ENCODE measurements around the gene C11orf16.
A peak's percentile ranks its signal among the peaks of the same experiment; 100 is the strongest.

The C11orf16 gene

DNA sequence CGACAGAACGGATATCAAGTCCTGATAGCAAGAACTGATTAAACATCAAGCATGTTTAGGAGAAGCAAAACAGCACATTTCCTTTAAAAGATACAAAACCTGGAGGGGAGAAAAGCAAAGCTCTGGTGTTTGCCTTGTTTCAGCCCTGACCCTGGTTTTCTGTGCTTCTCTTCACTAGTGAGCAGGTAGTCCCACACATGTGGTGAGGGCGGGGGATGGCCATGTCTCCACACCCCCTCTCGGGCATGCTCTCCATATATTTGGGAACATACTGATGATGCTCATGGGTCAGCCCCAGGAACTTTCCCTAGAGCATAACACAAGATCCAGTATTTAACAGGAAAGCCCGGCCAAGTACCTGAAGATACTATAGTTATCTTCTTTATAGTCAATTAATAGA is 10.1 kb downstream of the C11orf16 start:
- DNase-seq (ENCODE audit: low spot score) (no peak), ATAC-seq (ENCODE audit: low read depth) (no peak)
- Histone ChIP-seq H3K27ac (ENCODE audit: poor library complexity, severe bottlenecking) (peak overlapping the region; percentile 41), H3K27me3 (ENCODE audit: insufficient read depth, poor library complexity, severe bottlenecking) (no peaks in the 10 kb centered on the region), H3K9me3 (ENCODE audit: severe bottlenecking) (no peaks in the 10 kb centered on the region), H3K4me3 (ENCODE audit: severe bottlenecking) (no peak overlapping the region), H3K4me1 (ENCODE audit: insufficient read depth, poor library complexity, severe bottlenecking) (peaks cover 6% of the 10 kb centered on the region), H3K36me3 (ENCODE audit: low read depth) (peaks cover 47% of the 10 kb centered on the region)
- TF ChIP-seq, protein P1, sequence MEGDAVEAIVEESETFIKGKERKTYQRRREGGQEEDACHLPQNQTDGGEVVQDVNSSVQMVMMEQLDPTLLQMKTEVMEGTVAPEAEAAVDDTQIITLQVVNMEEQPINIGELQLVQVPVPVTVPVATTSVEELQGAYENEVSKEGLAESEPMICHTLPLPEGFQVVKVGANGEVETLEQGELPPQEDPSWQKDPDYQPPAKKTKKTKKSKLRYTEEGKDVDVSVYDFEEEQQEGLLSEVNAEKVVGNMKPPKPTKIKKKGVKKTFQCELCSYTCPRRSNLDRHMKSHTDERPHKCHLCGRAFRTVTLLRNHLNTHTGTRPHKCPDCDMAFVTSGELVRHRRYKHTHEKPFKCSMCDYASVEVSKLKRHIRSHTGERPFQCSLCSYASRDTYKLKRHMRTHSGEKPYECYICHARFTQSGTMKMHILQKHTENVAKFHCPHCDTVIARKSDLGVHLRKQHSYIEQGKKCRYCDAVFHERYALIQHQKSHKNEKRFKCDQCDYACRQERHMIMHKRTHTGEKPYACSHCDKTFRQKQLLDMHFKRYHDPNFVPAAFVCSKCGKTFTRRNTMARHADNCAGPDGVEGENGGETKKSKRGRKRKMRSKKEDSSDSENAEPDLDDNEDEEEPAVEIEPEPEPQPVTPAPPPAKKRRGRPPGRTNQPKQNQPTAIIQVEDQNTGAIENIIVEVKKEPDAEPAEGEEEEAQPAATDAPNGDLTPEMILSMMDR (IDR thresholded peaks at IDR 0.05; ENCODE audit: poor library complexity, severe bottlenecking), result no peak

DNA sequence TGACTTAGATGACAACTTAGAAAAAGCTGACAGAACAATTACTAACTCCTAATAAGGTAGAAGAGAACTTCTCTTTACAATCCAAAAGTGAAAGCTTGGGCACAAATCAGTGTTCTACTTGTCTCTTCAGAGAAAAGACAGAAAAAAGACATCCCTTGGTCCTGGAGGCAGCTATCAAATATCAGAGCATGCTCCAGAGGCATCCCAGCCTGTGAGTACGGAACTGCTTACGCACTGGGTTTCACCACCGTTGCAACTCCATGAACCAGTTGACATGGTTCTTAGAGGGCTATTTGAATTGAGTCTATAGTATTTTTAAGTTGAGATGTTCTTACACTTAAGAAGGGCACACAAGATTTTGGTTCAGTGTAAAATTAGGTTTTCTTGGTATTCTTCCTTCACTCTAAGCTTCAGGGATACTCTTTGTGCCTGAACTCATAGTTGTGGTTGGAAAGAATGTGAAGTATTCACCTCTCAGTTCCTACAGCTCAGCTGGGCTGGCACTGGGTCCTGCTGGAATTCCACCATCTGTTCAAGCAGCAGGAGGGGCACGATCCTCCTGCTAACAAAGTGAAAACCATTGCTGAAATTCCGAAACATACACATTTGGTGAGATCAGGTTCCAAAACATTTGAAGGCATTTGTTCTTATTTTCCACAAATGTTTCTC is 15.5 kb downstream of the C11orf16 start:
- Histone ChIP-seq H3K4me3 (ENCODE audit: severe bottlenecking) (no peak overlapping the region), H3K27me3 (ENCODE audit: insufficient read depth, poor library complexity, severe bottlenecking) (no peaks in the 10 kb centered on the region), H3K4me1 (ENCODE audit: insufficient read depth, poor library complexity, severe bottlenecking) (peaks cover 25% of the 10 kb centered on the region), H3K9me3 (ENCODE audit: severe bottlenecking) (no peaks in the 10 kb centered on the region), H3K27ac (ENCODE audit: poor library complexity, severe bottlenecking) (peak overlapping the region; percentile 90), H3K36me3 (ENCODE audit: low read depth) (peaks cover 74% of the 10 kb centered on the region)
- TF ChIP-seq, protein P1 (IDR thresholded peaks at IDR 0.05; ENCODE audit: poor library complexity, severe bottlenecking), result no peak
- DNase-seq (ENCODE audit: low spot score) (no peak), ATAC-seq (ENCODE audit: low read depth) (peak; percentile 97)

DNA sequence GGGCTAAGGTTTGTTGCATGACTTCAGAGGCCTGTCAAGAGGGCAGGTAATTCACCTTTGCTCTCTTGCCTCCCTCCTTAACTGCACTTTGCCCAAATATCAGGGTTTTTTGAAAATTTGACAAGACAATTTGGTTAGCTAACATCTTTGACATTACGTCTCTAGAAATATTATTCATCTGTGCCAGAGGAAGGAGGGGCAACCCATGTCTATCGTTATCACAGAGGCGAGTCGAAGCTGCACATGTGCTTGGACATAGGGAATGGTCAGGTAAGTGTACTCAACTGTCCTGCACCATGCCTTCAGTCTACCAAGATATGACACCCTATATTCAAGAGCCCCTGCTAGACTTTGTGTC is 18.1 kb downstream of the C11orf16 start:
- H3K36me3 ChIP-seq (ENCODE audit: low read depth), result peaks cover 51% of the 10 kb centered on the region
- no peak overlapping the region for H3K4me3 ChIP-seq (ENCODE audit: severe bottlenecking)

DNA sequence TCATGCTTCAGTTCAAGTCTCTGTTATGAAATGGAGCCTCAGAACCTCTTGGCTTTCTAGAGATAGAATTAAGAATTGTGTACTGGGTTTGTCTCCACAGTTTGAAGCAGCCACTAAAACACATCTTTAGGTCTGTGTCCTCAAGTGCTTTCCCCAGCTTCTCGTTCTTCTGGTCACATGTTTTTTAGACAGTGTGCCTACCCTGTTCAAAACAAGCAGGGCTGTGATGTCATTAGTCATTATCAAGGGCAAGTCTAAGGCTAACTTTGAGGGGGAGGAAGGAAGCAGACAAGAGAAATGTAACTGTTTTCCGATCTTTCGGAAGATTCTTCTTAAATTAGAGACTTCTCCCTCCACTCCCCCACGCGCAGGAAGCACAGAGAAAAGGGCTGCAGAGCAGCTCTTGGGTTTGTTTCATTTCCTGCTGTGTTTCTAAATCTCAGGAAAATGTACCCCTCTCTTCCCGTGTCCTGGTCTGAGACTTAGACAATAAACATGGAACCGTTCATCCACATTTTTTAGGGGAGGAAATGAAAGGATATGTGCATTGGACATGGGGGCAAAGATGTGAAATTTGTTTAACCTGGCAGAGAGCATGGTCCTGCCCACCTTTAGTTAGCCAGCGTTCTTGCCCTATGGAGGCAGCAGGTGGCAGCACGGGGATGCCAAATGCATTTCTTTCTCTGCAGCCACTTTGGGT is 18.6 kb downstream of the C11orf16 start:
- DNase-seq (ENCODE audit: low spot score) (no peak), ATAC-seq (ENCODE audit: low read depth) (no peak)
- H3K4me1 ChIP-seq (ENCODE audit: insufficient read depth, poor library complexity, severe bottlenecking), result peaks cover 32% of the 10 kb centered on the region
- TF ChIP-seq, protein P1 (IDR thresholded peaks at IDR 0.05; ENCODE audit: poor library complexity, severe bottlenecking), result peak; percentile 87
- peaks cover 45% of the 10 kb centered on the region for H3K36me3 ChIP-seq (ENCODE audit: low read depth)
- no peaks in the 10 kb centered on the region for H3K9me3 ChIP-seq (ENCODE audit: severe bottlenecking)
- H3K27me3 ChIP-seq (ENCODE audit: insufficient read depth, poor library complexity, severe bottlenecking), result no peaks in the 10 kb centered on the region
- no peak overlapping the region for H3K4me3 ChIP-seq (ENCODE audit: severe bottlenecking)
- peak overlapping the region; percentile 50 for H3K27ac ChIP-seq (ENCODE audit: poor library complexity, severe bottlenecking)

More for the DNA sequence above, 18.1 kb downstream of the C11orf16 start:
- H3K4me1 ChIP-seq (ENCODE audit: insufficient read depth, poor library complexity, severe bottlenecking), result peaks cover 31% of the 10 kb centered on the region
- no peaks in the 10 kb centered on the region for H3K9me3 ChIP-seq (ENCODE audit: severe bottlenecking)
- DNase-seq (ENCODE audit: low spot score) (no peak), ATAC-seq (ENCODE audit: low read depth) (no peak)
- H3K27me3 ChIP-seq (ENCODE audit: insufficient read depth, poor library complexity, severe bottlenecking), result no peaks in the 10 kb centered on the region
- peak overlapping the region; percentile 50 for H3K27ac ChIP-seq (ENCODE audit: poor library complexity, severe bottlenecking)
- TF ChIP-seq, protein P1 (IDR thresholded peaks at IDR 0.05; ENCODE audit: poor library complexity, severe bottlenecking), result peak; percentile 57

Data from RWPE2 (cell line).